Cardiac fibroblast (primary cell): ENCODE data around the gene ARHGEF28.
A peak's percentile ranks its signal among the peaks of the same experiment; 100 is the strongest.

Experiments
- DNase-seq, 2 donors: peaks; one replicate each; pipeline versions ENCODE4 v3.0.0 to v3.0.0-alpha.2; 2010; ENCODE audit warnings: low read depth in 2 of 2
- H3K4me3 ChIP-seq, 2 donors: replicated peaks in 1 of 2; 1 replicate in 1 of 2; 2 replicates in 1 of 2; pipeline ENCODE4 v1.5.1; 2011; ENCODE audit warnings: low read depth in 2 of 2, low read length in 2 of 2, mild to moderate bottlenecking in 2 of 2, moderate library complexity in 1 of 2
- CTCF ChIP-seq: IDR thresholded peaks from one replicate; pipeline ENCODE4 v1.5.1; 2011; ENCODE audit warnings: low read depth, mild to moderate bottlenecking, low read length, inconsistent platforms

ARHGEF28 gene

GRCh38 chr5:73859696-73860095 is 233.7 kb downstream of the ARHGEF28 start:
- no peak for TF ChIP-seq CTCF
- no peak for DNase-seq
- H3K4me3 ChIP-seq = no peak overlapping the region

GRCh38 chr5:73861313-73861988 is 235.5 kb downstream of the ARHGEF28 start:
- TF ChIP-seq CTCF = no peak
- DNase-seq = peak in 1 of 2 donors; percentile 44
- no peak overlapping the region for H3K4me3 ChIP-seq

GRCh38 chr5:73862796-73863195 is 236.8 kb downstream of the ARHGEF28 start:
- TF ChIP-seq CTCF = no peak
- no peak overlapping the region for H3K4me3 ChIP-seq
- no peak for DNase-seq

- TF ChIP-seq CTCF = no peak
Measured at GRCh38 chr5:73863876-73864275, 237.9 kb downstream of the ARHGEF28 start.

GRCh38 chr5:73865315-73865714 is 239.3 kb downstream of the ARHGEF28 start:
- DNase-seq = no peak
- no peak for TF ChIP-seq CTCF
- H3K4me3 ChIP-seq = no peak overlapping the region

More at GRCh38 chr5:73863876-73864275, 237.9 kb downstream of the ARHGEF28 start:
- DNase-seq = no peak
- H3K4me3 ChIP-seq = no peak overlapping the region

GRCh38 chr5:73867345-73868335 is 241.6 kb downstream of the ARHGEF28 start:
- H3K4me3 ChIP-seq = no peak overlapping the region
- DNase-seq = peak; percentile 23 to 39
- no peak for TF ChIP-seq CTCF
